Measurements from ENCODE around the gene OR5K1.

The OR5K1 gene

DNA sequence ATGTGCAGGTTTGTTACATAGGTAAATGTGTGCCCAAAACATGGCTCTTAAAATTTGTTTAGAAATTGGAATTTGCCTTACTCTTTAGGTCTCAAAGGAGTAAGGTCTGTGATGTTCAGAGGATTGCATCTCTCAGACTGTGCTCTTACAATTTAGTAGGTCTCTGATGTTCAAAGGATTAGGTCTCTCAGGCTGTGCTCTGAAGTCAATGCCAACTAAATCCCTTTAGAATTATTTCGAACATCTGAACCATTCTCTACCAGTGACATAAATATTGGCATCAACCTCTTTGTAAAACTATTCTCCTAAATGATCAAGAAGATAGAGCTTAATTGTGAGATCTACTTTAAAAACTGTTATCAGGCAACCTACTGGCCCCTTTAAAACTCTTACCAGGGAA lies at the start of gene OR5K1:
Gene OR5K1, plus strand, starts transcription at position 301 of the 400 bp plus-strand sequence. CDS start 6,376 bp downstream, outside the sequence.
- no peak for DNase-seq

DNA sequence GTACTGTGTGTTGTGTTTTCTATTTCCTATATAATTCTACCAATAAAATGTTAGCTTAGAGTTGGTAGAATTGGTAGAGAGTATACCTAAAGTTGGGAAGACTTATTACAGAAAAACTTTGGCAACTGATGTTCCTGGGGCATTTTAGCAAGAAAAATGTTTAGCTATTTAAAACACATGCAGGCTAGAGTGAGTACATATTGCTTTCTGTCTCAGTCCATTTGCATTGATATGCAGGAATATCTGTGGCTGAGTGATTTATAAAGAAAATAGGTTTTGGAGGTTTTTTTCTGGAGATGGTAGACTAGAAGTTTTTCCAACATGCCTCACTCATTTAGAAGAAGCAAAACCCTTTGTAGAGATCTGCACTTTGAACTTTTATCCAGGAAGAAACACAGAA lies 30.4 kb upstream of the OR5K1 start:
- no peak for DNase-seq

DNA sequence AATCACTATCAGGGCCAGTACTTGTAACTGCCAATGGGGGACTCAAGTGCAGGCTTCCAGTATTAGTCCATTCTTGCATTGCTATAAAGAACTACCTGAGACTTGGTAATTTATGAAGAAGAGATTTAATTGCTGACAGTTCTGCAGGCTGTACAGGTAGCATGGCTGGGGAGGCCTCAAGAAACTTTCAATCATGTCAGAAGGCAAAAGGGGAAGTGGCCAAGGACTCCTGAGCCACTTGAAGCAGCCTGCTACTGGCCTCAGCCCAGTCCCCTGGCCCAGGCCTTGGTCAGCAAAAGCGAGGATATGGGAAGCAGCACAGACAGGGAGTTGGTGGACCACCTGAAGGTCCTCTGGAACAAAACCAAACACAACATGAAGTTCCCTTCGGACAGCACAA lies 29.2 kb upstream of the OR5K1 start:
- no peak for DNase-seq

DNA sequence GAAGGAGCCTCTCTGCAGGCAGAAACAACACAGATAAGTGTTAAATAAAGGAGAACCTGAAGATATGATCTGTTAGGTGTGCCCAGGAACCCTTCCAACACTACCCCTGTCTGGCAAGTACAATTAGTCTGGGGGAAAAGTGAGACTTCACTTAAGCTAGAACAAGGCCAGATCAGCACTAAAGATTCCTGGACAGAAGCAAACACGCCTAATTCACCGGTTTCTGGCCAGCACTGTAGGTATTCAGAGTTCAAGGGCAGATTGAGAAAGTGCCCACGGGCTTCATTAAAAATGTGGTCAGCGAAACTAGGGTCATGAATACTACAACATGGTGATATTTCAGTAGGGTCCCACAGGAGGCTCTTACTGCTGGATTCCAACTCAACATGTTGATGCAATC lies 28.6 kb upstream of the OR5K1 start:
- no peak for DNase-seq

DNA sequence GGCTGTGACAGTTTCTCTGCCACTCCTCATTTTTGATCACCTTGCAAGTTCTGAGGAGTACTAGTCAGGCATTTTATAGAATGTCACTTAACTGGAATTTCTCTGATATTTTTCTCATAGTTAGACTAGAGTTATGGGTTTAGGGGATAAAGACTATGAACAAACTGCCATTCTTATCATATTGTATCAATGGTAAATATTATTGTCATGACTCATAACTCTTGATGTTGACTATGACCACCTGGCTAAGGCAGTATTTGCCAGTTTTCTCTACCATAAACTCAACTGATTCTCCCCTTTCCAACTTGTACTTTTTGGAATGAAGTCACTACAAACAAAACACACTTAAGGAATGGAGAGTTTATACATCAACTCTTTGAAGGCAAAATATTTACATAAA lies 22.7 kb upstream of the OR5K1 start:
- no peak for DNase-seq

DNA sequence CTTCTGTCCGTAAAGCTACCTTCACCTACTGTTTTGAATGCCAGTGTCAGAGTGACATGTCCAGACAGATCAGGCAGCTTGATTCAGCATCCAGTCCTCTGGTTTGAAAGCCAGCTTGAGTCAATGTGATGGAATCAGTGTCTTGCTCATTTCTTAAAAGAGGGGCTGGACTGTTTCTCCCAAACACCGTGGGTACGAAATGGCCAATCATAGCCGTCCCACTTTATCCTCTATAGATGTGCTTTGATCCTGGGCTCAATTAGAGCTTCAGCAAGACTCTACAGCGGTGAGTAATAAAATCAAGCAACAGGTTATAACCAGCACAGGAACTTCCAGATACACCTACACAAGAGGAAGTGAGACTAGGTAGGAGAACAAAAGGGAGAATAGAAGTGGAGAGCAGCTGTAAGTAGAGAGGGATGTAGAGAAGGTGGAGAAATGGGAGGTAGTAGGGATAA lies 17.0 kb upstream of the OR5K1 start:
- no peak for DNase-seq

DNA sequence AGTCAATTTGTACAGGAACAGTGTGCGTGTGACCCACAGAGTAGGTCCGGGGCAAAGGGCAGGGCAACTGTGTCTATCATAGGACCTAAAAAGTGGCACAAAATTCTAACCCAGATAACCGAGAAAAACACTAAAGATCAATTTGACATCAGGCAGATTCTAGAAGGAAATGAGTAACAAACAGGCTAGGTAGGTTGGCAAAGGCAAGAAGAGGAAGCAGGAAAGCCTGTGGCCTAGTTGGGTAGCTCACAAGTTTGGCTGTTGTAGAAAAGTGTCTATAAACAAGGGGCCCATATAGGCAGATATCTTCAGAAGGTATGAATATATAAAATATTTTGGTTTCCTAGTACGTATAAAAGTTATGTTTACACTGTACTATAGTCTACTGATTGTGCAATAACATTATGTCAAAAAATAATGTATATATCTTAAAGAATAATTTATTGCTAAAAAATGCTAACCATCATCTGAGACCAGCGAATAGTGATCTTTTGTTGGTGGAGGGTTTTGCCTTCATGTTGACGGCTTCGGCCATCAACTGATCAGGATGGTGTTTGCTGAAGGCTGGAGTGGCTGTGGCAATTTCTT lies 13.3 kb upstream of the OR5K1 start:
- no peak for DNase-seq

DNA sequence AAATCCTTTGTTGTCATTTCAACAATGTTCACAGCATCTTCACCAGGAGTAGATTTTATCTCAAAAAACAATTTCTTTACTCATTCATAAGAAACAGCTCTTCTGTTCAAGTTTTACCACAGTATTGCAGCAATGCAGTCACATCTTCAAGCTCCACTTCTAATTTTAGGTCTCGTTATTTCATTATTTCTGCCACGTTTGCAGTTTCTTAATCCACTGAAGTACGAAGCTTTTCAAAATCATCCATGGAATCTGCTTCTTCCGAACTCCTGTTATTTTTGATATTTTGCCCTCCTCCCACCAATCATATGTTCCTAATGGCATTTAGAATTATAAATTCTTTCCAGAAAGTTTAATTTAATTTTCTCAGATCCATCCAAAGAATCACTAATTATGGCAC lies 12.6 kb upstream of the OR5K1 start:
- DNase-seq, result no peak

DNA sequence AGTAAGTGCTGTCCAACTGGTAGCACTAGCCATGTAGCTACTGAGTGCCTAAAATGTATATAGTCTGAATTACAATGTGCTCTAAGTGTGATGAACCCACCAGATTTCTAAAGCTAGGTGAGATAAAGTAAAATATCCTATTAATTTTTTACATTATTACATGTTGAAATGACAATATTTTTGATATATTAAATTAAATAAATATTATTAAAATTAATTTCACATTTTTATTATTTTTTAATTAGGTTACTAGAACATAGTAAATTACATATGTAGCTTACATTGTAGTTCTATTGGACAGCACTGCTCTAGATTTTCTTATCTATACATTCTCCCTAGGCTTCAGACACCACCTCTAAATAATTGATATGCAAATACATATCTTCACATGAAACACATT lies 9.2 kb upstream of the OR5K1 start:
- DNase-seq, result no peak

DNA sequence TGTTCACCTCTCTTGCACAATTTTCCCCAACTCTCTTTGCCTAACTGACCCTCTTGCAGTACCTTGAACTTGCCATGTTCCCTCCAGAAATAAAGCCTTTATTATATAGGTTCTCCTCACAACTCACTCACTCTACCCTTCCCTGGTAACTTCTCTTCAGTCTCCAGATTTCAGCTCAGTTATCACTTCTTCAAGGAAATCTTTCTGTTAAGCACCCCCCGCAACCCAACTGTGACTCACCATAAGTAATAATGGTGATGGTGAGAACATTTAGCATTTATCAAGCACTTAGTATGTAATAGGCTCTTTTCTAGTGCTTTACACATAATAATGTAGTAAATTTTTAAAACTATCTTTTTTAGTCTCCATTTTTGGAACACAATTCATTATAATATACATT lies 8.1 kb upstream of the OR5K1 start:
- no peak for DNase-seq

DNA sequence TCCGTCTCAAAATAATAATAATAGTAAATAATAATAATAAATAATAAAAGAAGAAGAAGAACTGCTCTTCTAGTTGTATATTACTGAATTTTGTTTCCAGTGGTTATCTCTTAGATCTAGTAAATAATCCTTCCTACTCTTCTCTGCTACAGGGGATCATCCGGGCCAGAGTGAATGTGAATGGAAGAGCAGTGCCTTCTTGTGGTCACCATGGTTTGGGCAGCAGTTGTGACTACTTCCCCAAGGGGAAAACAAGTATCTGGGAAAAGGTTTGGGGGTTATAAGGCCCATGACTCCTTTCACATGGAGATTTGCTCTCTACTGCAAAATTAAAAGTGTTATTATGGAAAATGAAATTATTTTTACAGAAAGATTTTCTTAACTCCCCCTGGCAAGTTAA lies 5.5 kb upstream of the OR5K1 start:
- no peak for DNase-seq

DNA sequence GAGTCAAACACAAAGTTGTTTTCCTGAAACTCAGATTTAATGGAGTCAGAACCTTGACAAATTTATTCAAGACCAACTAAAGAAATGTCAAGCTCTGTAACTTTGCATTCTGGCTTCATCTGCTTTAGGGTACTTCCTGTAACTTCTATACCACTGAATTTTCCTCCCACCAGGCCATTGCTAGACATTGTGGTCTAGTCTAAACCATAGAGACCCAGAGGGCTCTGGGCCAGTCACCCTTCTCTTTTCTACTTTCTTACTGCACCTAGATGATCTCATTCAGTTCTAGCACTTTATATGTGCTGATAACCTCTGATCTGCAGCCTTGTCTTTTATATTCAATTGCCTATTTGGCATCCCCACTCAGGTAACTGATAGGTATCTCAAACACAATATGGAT lies 2.8 kb upstream of the OR5K1 start:
- DNase-seq, result no peak

DNA sequence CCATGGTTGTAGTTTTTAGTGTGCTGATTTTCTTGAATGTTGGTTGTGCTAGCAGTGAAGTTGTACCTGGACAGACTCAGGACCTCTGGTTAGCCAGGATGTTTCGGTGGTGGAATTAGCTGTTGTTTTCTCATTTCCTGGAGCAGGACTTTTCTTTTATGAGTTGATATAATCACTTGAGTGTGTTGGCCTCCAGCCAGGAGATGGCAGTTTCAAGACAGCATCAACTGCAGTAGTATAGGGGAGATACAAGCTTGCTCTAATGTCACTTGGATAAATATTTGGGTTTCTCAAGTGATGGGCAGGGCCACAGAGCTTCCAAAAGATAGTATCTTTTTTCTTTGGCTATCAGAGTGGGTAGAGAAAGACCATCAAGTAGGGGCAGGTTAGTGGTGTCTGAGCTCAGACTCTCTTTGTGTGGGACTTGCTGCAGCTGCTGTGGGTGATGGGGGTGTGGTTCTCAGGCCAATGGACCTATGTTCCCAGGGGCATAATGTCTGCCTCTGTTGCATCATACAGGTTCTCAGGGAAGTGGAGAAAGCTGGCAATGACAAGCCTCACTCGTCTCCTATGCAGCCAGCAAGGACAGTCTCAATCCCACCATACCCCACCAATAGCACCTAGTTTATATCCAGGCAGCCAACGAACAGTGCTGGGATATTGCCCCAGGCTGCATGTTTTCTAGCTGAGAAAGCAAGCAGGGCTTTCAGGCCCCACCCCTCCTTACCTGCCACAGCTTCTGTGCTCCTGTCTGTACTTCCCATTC lies 19.9 kb downstream of the OR5K1 start:
- DNase-seq, result no peak

DNA sequence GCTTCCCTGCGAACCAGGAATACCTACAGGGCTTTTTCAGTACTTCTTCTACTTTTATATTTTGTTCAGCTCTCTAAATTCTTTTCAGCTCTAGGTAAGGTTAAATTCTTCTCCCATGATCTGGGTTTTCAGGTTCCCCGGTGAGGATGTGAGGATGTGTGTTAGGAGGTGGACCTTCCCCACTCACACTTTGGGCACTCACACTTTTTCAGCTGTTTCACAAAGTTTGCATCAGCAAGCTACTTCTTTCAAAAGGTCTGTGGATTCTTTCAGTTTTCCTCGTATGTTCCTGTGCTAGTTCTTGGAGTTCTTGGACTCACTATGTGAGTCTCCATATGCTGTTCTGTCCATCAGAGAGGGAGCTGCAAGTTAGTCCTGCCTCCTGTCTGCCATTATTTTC lies 20.6 kb downstream of the OR5K1 start:
- DNase-seq, result no peak

DNA sequence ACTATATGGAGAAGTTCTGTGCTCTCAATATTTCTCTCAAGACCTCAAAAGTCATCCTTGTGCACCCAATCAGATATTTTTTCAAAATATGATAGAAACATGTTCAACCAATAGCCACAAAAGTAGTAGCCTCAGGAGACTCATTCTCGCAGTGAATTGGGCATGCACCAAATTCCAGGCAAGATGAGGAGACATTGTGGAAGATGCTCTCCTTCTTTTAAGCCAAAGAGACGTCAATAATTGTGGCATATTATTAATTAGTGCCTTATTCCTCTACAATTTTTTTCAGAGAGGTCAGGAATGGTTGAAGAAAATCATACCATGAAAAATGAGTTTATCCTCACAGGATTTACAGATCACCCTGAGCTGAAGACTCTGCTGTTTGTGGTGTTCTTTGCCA lies 34.4 kb downstream of the OR5K1 start, which contains the start of gene OR5K2:
Gene OR5K2, plus strand, starts transcription at position 301 of the 400 bp plus-strand sequence. Its CDS starts 0 bp downstream, at position 301.
- no peak for DNase-seq

DNA sequence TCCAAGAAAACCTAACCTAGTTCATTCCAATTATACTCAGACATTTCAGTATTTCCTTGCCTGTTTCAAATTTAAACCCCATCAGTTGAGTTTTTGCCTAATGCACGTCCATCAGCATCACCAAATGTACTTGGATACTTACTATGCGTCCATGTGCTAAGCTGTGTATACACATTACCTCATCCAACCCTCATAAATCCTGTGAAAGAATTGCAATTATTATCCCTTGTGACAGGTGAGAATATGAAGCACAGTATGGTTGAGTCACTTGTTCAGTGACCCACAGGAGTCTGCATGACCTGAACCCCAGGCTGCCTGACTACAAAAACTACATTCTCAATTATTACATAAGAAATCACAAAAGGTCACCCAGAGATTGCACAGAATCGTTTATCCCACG lies 37.0 kb downstream of the OR5K1 start:
- DNase-seq, result no peak

DNA sequence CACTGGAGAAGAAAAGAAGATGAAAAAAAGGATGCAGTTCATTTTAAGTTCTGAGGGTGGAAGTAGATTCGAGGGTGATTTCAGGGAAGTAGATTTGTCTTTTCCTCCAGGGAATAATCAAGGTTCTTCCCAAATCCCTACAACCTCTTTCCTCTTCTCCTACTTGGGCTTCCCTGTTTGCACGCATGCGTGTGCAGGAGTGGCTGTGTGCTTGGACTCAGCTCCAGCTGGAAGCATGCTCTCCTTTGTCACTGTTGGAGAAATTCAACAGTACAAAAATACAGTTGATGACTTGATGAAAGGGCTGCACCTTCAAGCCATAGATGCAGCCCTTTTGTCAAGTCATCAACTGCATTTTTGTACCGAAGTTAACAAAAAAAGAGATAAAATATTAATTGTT lies 38.3 kb downstream of the OR5K1 start:
- no peak for DNase-seq

DNA sequence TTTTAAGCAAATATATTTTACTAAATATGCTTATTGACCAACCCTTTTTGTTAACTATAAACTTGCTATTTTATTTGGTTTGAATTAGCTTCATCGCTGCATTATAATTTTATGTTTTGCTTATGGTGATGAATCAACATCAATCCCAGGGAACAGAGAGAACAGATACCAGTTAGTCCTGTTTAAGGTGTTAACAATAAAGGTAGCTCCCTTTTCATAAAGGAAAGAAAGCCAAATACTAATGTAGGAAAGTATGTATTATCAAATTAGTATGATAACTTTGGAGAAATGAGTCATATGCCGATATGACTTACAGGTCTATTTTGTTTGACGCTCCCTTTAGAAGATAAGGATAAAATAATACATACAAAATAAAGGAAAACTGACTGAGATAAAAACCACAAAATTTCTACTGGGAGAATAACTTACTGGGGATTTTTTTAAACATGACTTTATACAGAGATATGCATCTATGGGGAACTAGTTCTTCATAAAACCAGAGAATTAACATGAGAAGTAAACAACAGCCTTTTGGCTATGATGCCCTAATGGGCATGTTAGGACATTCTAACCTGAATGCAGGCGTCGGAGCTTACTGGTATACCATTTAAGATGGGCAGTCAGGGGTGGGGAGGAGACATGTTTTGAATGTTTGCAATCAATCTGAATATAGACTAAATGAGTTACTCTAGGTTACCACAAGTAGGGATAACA lies 39.0 kb downstream of the OR5K1 start:
- no peak for DNase-seq

DNA sequence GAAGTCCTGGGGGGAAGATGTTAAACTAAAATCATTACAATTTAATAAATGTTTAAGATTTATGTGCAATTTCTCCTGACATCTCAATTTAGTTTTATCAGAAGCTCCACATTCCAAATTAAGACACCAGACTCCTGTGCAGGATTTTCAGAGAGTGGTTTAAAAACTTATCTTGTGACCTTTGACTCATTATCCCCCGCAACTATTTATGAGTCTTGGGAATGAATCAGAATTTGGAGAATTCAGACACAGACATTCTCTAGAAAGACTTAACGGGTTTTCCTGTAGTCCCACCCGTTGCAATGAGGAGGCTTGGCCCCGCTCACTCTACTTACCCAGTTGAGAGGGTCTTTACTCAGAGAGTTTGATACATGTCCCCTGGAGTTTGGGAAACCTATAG lies 41.5 kb downstream of the OR5K1 start:
- DNase-seq, result no peak

DNA sequence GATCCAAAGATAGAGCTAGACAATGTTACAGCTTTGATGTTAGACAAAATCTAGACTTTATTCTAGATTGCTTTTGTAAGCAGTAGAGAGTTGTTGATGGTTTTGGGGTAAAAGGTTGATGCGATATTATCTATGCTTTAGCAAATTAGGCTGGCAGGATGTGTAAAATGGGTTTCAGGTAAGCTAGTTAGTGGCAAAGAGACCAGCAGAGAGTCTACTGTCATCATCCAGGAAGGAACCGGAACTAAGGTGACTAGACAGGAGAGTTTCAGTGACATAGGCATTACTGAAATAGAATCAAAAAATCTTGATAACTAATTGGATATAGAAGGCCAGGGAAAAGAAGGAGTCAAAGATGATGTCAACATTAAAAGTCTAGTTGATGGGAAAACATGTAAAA lies 45.6 kb downstream of the OR5K1 start:
- no peak for DNase-seq

DNA sequence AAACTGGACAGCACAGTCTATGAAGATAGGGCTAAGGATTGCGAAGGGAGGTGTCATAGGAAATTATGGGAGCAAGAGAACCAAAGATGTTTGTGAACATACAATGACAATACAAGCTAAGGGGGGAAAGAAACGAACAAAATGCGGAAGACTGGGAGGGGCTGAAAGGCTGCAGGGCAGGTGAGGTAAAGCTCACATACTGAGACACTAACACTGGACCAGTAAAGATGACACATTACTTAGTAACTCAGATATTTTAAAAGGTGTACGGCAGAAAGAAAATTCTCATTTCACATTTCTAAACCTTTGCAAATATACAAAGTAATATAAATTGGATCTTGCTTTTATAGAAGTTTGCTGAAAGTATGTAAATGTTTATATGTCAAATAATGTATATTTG lies 49.6 kb downstream of the OR5K1 start:
- DNase-seq, result no peak

DNA sequence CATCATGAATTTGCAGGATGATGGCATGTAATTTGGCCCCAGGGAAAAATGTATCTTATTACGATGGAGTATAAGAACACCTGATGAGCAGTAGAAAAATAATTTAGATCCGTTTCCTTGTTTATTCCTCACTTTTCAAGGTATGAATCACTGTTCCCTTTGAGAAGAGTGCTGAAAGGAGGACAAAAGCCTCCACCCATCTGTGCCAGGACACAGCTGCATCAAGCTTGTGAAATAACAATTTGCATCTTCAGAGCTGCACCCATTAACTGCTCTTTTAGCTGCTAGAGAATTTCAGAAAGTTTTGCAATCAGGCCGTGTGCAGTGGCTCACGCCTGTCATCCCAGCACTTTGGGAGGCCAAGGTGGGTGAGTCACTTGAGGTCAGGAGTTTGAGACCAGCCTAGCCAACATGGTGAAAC lies 50.1 kb downstream of the OR5K1 start:
- peak; percentile 10 for DNase-seq

DNA sequence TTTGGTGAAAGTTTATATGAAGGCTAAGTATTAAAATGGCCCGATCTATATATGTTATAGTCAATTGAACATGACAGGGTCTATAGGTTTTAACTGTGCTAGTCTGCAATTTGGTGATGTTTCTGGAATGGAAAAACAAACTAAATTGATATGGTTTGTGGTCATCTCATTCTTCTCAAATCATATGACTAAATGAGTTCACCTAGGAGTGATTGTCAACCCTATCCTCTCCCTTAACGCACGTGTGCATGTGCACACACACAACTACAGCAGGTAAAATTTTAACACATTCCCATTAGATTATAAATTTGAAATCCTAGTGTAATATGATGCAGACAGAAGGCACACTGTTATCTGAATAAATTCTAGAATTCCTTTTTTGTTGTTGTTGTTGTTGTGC lies 50.7 kb downstream of the OR5K1 start:
- no peak for DNase-seq

DNA sequence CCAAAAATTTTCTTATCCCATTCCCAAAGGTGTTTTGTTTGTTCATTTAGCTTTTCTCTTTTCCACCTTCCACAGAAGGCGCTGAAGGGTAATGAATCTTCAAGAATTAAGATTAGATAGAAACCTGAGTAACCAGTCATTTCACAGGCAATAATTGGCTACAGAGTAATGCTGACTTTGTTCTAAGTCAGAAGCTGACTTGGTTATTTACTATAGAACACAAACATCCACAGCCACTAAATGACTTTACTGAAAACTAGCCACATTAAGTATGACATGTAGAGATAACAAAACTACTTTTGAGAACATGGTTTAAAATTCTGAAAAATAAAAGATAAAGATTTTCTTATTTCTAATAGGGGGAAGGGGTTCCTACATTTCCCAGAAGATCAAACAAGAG lies 51.9 kb downstream of the OR5K1 start:
- DNase-seq, result no peak
